ENCODE results near the gene TIMM10.

Gene TIMM10

DNA sequence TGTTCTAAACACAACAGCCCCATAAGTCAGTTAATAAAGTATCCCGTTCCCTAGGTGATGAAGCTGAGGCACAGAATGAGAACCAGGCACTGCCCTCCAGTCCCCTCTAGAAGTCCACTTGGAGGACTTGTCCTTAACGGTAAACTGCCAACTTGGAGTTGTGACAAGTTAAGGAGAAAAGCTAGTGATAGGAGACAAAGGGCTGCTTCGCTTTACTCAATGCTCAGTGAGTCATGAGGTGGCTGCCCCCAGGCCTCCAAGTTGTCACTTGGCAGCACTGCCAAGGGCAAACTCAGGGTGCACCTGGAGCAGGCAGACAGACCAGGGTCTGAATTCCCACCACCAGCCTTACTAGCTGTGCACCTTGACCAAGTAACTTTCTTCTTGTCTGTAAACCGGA lies 28.6 kb downstream of the TIMM10 start:
- no peak for DNase-seq (ENCODE audit: low read depth)
- TF ChIP-seq, protein P1, sequence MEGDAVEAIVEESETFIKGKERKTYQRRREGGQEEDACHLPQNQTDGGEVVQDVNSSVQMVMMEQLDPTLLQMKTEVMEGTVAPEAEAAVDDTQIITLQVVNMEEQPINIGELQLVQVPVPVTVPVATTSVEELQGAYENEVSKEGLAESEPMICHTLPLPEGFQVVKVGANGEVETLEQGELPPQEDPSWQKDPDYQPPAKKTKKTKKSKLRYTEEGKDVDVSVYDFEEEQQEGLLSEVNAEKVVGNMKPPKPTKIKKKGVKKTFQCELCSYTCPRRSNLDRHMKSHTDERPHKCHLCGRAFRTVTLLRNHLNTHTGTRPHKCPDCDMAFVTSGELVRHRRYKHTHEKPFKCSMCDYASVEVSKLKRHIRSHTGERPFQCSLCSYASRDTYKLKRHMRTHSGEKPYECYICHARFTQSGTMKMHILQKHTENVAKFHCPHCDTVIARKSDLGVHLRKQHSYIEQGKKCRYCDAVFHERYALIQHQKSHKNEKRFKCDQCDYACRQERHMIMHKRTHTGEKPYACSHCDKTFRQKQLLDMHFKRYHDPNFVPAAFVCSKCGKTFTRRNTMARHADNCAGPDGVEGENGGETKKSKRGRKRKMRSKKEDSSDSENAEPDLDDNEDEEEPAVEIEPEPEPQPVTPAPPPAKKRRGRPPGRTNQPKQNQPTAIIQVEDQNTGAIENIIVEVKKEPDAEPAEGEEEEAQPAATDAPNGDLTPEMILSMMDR (IDR thresholded peaks at IDR 0.05; ENCODE audit: control insufficient read depth, insufficient read depth, low read depth, low read length, missing control alignments): no peak
- H3K4me3 ChIP-seq (ENCODE audit: control insufficient read depth, low read depth, low read length): no peak overlapping the region

DNA sequence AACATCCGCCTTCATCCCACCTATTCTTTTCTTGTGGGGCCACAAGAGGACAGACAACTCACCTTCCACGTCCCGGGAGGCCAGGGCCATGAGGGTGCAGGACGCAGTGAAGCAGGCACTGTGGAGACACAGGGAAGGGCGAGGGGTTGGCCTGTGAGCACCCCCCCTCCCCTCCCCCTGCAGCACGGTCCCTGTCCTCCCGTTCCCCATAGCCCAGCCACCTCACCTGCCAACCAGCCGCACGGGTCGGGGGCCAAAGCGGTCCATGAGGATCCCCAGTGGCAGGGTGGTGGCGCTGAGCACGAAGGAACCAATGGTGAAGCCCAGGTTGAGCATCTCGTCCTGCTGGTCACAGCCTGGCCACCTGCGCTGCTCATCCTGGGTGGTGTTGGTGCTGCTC lies 29.6 kb downstream of the TIMM10 start:
- no peak for DNase-seq (ENCODE audit: low read depth)
- TF ChIP-seq, protein P1 (IDR thresholded peaks at IDR 0.05; ENCODE audit: control insufficient read depth, insufficient read depth, low read depth, low read length, missing control alignments): no peak

DNA sequence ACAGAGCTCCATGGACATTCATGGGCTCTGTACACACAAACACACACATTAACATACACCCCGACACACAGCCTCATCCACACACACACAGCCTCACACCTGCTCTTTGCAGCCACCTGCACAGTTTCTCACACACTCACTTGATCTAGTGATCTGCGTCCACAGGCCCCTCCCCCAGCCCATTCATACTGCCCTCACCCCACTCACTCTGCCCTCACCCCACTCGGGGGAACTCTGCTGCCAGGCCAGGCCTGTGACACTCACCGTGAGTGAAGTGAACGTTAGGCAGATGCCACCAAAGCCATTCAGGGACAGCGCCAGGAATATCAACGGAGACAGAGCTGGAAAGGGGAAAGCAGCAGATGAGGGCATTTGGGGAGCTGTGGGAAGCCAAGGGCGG lies 30.0 kb downstream of the TIMM10 start:
- TF ChIP-seq, protein P1 (IDR thresholded peaks at IDR 0.05; ENCODE audit: control insufficient read depth, insufficient read depth, low read depth, low read length, missing control alignments): no peak
- H3K4me3 ChIP-seq (ENCODE audit: control insufficient read depth, low read depth, low read length): no peak overlapping the region
- DNase-seq (ENCODE audit: low read depth): no peak

More for the DNA sequence above, 29.6 kb downstream of the TIMM10 start:
- no peak overlapping the region for H3K4me3 ChIP-seq (ENCODE audit: control insufficient read depth, low read depth, low read length)

DNA sequence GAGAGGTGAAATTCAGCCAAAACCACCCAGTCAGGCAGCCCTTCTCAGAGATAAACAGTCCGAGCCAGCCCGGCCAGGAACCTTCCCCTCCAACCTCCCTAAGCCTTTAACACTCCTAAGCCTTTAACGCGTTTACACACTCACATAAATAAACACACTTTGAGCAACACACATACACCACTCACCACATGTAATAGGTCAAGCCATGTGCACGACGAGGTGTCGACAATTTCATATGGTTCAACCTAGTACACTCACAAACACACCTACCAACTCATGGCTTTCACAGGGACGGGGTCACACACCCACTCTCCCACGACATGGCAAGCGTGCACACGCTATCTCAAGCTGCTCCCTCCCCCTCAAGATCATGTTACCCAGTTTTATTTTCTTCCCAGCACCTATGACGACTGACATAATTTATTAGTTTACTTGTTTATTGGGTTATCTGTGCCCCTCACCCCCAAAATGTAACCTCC lies 30.5 kb downstream of the TIMM10 start:
- peak overlapping the region; percentile 34 for H3K4me3 ChIP-seq (ENCODE audit: control insufficient read depth, low read depth, low read length)
- TF ChIP-seq, protein P1 (IDR thresholded peaks at IDR 0.05; ENCODE audit: control insufficient read depth, insufficient read depth, low read depth, low read length, missing control alignments): no peak
- no peak for DNase-seq (ENCODE audit: low read depth)

GRCh38 chr11:57499413-57499982 lies 31.1 kb downstream of the TIMM10 start:
- TF ChIP-seq, protein P1 (IDR thresholded peaks at IDR 0.05; ENCODE audit: control insufficient read depth, insufficient read depth, low read depth, low read length, missing control alignments): no peak
- peak overlapping the region; percentile 34 for H3K4me3 ChIP-seq (ENCODE audit: control insufficient read depth, low read depth, low read length)
- peak; percentile 21 for DNase-seq (ENCODE audit: low read depth)

DNA sequence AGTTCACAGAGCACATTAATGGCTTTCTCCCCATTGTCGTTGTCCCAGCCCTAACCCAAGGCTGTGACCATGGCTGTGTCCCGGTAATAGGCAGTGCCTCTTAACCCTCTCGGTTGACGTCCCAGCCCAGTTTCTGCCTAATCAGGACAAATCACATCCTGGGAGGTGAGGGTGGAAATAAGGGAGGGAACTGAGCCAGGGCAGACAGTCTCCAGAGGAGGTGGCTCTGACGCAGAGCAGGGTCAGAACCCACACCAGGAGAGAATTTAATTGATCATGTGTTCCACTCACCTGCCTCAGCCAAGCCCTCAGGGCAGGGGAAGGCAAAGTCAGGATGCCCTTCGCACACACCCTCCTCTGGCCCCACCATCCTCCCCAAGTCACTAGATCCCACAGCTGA lies 32.0 kb downstream of the TIMM10 start:
- TF ChIP-seq, protein P1 (IDR thresholded peaks at IDR 0.05; ENCODE audit: control insufficient read depth, insufficient read depth, low read depth, low read length, missing control alignments): no peak
- H3K4me3 ChIP-seq (ENCODE audit: control insufficient read depth, low read depth, low read length): no peak overlapping the region
- DNase-seq (ENCODE audit: low read depth): no peak

Measured in AG09309 (cell line).